Neural cell (in vitro differentiated cells): Measurements from ENCODE around the gene NFKBIL1. TPM values are rescaled to one million over a fixed set of nuclear protein-coding genes. Genes with fewer than 3 reads are reported as not detected.

Experiments used
- H2AFZ ChIP-seq: fragments of 200-600, 300-800 bp; sonication (generic), shearing (Covaris generic); 2 replicates; pipeline ENCODE4 v1.6.0; 2014; ENCODE audit warnings: low read depth, mild to moderate bottlenecking, antibody characterized with exemption, low read length, moderate library complexity
- H3F3A ChIP-seq: fragments of 200-600 bp; shearing (Covaris generic); 2 replicates; pipeline ENCODE4 v1.6.1; 2016; ENCODE audit warnings: mild to moderate bottlenecking, moderate library complexity, mixed read lengths, antibody characterized with exemption, low read length; ENCODE audit not compliant: insufficient read depth, poor library complexity, severe bottlenecking
- H3K27ac ChIP-seq: fragments of 200-600, 300-800 bp; sonication (generic), shearing (Covaris generic); 2 replicates; pipeline ENCODE4 v1.5.1; 2014; ENCODE audit warnings: mild to moderate bottlenecking, low read length, moderate library complexity
- H3K27me3 ChIP-seq: fragments of 300-800, 200-600 bp; sonication (generic), shearing (Covaris generic); 2 replicates; pipeline ENCODE4 v1.6.0; 2014; ENCODE audit warnings: mild to moderate bottlenecking, low read depth, low read length, moderate library complexity; ENCODE audit not compliant: insufficient read depth
- H3K36me3 ChIP-seq: fragments of 300-800, 200-600 bp; sonication (generic), shearing (Covaris generic); 2 replicates; pipeline ENCODE4 v1.5.1; 2014; ENCODE audit warnings: mild to moderate bottlenecking, antibody characterized with exemption, low read length, moderate library complexity; ENCODE audit not compliant: insufficient read depth
- H3K4me2 ChIP-seq: fragments of 300-800, 200-600 bp; sonication (generic), shearing (Covaris generic); 2 replicates; pipeline ENCODE4 v1.6.0; 2014; ENCODE audit warnings: mild to moderate bottlenecking, low read length
- H3K4me3 ChIP-seq: fragments of 300-800, 200-600 bp; sonication (generic), shearing (Covaris generic); 2 replicates; pipeline ENCODE4 v1.5.1; 2014; ENCODE audit warnings: mild to moderate bottlenecking, low read length, moderate library complexity
- H3K79me2 ChIP-seq: fragments of 200-600 bp; shearing (Covaris generic); replicated peaks from 2 replicates; pipeline ENCODE4 v1.6.0; 2014; ENCODE audit warnings: mild to moderate bottlenecking, low read length, moderate library complexity; ENCODE audit not compliant: insufficient read depth
- H3K9ac ChIP-seq: fragments of 300-800, 200-600 bp; sonication (generic), shearing (Covaris generic); 2 replicates; pipeline ENCODE4 v1.6.1; 2016; ENCODE audit warnings: mild to moderate bottlenecking, low read length, mixed read lengths
- H3K9me2 ChIP-seq: fragments of 200-600 bp; shearing (Covaris generic); 2 replicates; pipeline ENCODE4 v1.6.1; 2016; ENCODE audit warnings: mild to moderate bottlenecking, low read length, mixed read lengths; ENCODE audit not compliant: insufficient read depth
- H3K9me3 ChIP-seq: fragments of 200-600, 300-800 bp; sonication (generic), shearing (Covaris generic); 2 replicates; pipeline ENCODE4 v1.6.1; 2016; ENCODE audit warnings: mild to moderate bottlenecking, mixed run types, low read length, moderate library complexity, mixed read lengths
- H4K20me1 ChIP-seq: fragments of 200-600 bp; shearing (Covaris generic); 2 replicates; pipeline ENCODE4 v1.6.1; 2016; ENCODE audit warnings: mild to moderate bottlenecking, mixed run types; ENCODE audit not compliant: insufficient read depth
- EP300 ChIP-seq: fragments of 450-650 bp; conservative IDR thresholded peaks from 2 replicates; pipeline ENCODE4 v1.6.1; 2014; ENCODE audit warnings: antibody characterized with exemption, mild to moderate bottlenecking, moderate library complexity; ENCODE audit not compliant: poor library complexity, severe bottlenecking
- EZH2 ChIP-seq: fragments of 200-600, 300-800 bp; shearing (Covaris generic), sonication (generic); IDR thresholded peaks from 2 replicates; pipeline ENCODE4 v1.6.1; 2014; ENCODE audit warnings: antibody characterized with exemption, low read length, borderline replicate concordance, mild to moderate bottlenecking; ENCODE audit not compliant: insufficient read depth, poor library complexity, severe bottlenecking
- MXI1 ChIP-seq: fragments of 450-650 bp; conservative IDR thresholded peaks from 2 replicates; pipeline ENCODE4 v1.6.1; 2014; ENCODE audit warnings: antibody characterized with exemption, mild to moderate bottlenecking; ENCODE audit not compliant: poor library complexity, severe bottlenecking
- POLR2AphosphoS5 ChIP-seq: IDR thresholded peaks from 2 replicates; pipeline ENCODE4 v1.6.1; 2012
- RAD21 ChIP-seq: fragments of 450-650 bp; conservative IDR thresholded peaks from 2 replicates; pipeline ENCODE4 v1.6.1; 2014; ENCODE audit warnings: antibody characterized with exemption, mild to moderate bottlenecking, moderate library complexity
- SMC3 ChIP-seq: fragments of 450-650 bp; conservative IDR thresholded peaks from 2 replicates; pipeline ENCODE4 v1.6.1; 2014; ENCODE audit warnings: antibody characterized with exemption, mild to moderate bottlenecking, moderate library complexity; ENCODE audit not compliant: poor library complexity
- TAF1 ChIP-seq: IDR thresholded peaks from 2 replicates; pipeline ENCODE4 v1.6.1; 2012; ENCODE audit warnings: low read depth
- polyA plus RNA-seq: library from polyadenylated mRNA; depleted of rRNA; stranded (reverse); fragments of >200 nt; gene quantifications from 2 replicates; pipeline ENCODE4 v1.2.3, GENCODE V29; 2014
- TF ChIP-seq, protein P1 (sequence below): fragments of 450-650 bp; IDR thresholded peaks from 2 replicates; pipeline ENCODE4 v1.5.1; 2014; ENCODE audit warnings: antibody characterized with exemption, mild to moderate bottlenecking, moderate library complexity; ENCODE audit not compliant: poor library complexity, severe bottlenecking
- TF ChIP-seq, protein P2 (sequence below): IDR thresholded peaks from 2 replicates; pipeline ENCODE4 v1.6.1; 2012; ENCODE audit warnings: borderline replicate concordance

NFKBIL1 gene
- polyA plus RNA-seq, 1 donor from 2014 or later = 88.7 TPM

DNA sequence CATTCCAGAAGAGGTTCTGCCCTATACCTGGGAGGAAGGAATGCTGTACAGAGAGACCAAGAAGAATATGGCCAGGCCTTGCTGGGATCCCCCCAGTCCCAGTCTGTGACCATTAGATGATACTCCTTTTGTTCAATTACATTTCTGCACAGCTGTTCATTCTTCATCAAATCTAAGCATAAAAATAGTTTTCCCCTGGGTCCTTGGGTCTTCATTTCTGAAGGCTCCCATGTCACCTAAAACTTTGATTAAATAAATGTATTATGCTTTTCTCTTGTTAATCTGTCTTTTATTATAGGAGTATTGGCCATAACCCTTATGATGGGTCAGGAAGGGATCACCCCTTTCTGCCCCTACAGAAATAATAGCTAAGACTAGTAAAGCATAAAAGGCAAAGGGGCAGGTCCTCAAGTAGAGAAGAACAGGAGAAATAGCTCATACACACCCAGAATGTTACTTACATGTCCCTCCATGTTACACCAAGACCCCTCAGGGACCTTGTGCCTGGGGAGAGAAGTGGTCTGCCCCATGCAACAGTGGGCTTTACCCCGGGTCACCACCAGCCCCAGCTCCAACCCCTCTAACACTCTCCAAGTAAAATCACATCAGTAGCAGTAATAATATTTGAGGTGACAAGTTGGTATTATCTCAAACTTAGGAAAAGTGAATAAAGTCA, 22.6 kb downstream of the NFKBIL1 start:
- no peak for TF ChIP-seq MXI1
- TF ChIP-seq, protein P1, sequence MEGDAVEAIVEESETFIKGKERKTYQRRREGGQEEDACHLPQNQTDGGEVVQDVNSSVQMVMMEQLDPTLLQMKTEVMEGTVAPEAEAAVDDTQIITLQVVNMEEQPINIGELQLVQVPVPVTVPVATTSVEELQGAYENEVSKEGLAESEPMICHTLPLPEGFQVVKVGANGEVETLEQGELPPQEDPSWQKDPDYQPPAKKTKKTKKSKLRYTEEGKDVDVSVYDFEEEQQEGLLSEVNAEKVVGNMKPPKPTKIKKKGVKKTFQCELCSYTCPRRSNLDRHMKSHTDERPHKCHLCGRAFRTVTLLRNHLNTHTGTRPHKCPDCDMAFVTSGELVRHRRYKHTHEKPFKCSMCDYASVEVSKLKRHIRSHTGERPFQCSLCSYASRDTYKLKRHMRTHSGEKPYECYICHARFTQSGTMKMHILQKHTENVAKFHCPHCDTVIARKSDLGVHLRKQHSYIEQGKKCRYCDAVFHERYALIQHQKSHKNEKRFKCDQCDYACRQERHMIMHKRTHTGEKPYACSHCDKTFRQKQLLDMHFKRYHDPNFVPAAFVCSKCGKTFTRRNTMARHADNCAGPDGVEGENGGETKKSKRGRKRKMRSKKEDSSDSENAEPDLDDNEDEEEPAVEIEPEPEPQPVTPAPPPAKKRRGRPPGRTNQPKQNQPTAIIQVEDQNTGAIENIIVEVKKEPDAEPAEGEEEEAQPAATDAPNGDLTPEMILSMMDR = no peak
- TF ChIP-seq EP300 = no peak
- no peak for TF ChIP-seq EZH2
- no peak for TF ChIP-seq RAD21
- TF ChIP-seq, protein P2, sequence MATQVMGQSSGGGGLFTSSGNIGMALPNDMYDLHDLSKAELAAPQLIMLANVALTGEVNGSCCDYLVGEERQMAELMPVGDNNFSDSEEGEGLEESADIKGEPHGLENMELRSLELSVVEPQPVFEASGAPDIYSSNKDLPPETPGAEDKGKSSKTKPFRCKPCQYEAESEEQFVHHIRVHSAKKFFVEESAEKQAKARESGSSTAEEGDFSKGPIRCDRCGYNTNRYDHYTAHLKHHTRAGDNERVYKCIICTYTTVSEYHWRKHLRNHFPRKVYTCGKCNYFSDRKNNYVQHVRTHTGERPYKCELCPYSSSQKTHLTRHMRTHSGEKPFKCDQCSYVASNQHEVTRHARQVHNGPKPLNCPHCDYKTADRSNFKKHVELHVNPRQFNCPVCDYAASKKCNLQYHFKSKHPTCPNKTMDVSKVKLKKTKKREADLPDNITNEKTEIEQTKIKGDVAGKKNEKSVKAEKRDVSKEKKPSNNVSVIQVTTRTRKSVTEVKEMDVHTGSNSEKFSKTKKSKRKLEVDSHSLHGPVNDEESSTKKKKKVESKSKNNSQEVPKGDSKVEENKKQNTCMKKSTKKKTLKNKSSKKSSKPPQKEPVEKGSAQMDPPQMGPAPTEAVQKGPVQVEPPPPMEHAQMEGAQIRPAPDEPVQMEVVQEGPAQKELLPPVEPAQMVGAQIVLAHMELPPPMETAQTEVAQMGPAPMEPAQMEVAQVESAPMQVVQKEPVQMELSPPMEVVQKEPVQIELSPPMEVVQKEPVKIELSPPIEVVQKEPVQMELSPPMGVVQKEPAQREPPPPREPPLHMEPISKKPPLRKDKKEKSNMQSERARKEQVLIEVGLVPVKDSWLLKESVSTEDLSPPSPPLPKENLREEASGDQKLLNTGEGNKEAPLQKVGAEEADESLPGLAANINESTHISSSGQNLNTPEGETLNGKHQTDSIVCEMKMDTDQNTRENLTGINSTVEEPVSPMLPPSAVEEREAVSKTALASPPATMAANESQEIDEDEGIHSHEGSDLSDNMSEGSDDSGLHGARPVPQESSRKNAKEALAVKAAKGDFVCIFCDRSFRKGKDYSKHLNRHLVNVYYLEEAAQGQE = no peak
- no peak for TF ChIP-seq SMC3
- no peak for TF ChIP-seq POLR2AphosphoS5
- no peak for TF ChIP-seq TAF1
- Histone ChIP-seq H2AFZ (no peak overlapping the region), H3K4me3 (no peak overlapping the region), H3F3A (no peaks in the 10 kb centered on the region), H3K9me2 (no peaks in the 10 kb centered on the region), H3K4me2 (no peak overlapping the region), H4K20me1 (no peaks in the 10 kb centered on the region), H3K36me3 (no peaks in the 10 kb centered on the region), H3K27ac (no peak overlapping the region), H3K79me2 (no peaks in the 10 kb centered on the region), H3K27me3 (no peaks in the 10 kb centered on the region), H3K9me3 (no peaks in the 10 kb centered on the region), H3K9ac (no peak overlapping the region)

DNA sequence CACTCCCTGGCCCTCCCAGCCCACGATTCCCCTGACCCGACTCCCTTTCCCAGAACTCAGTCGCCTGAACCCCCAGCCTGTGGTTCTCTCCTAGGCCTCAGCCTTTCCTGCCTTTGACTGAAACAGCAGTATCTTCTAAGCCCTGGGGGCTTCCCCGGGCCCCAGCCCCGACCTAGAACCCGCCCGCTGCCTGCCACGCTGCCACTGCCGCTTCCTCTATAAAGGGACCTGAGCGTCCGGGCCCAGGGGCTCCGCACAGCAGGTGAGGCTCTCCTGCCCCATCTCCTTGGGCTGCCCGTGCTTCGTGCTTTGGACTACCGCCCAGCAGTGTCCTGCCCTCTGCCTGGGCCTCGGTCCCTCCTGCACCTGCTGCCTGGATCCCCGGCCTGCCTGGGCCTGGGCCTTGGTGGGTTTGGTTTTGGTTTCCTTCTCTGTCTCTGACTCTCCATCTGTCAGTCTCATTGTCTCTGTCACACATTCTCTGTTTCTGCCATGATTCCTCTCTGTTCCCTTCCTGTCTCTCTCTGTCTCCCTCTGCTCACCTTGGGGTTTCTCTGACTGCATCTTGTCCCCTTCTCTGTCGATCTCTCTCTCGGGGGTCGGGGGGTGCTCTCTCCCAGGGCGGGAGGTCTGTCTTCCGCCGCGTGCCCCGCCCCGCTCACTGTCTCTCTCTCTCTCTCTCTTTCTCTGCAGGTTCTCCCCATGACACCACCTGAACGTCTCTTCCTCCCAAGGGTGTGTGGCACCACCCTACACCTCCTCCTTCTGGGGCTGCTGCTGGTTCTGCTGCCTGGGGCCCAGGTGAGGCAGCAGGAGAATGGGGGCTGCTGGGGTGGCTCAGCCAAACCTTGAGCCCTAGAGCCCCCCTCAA, 24.9 kb downstream of the NFKBIL1 start, which contains the start of gene LTA:
LTA (plus strand) TSS at position 249 of the 871 bp plus-strand sequence; CDS start at position 703, 454 bp downstream.
- Histone ChIP-seq H3K79me2 (no peaks in the 10 kb centered on the region), H4K20me1 (no peaks in the 10 kb centered on the region), H2AFZ (no peak within 1 kb of the TSS), H3F3A (no peaks in the 10 kb centered on the region), H3K9me2 (no peaks in the 10 kb centered on the region), H3K27me3 (no peaks in the 10 kb centered on the region), H3K4me2 (no peak within 1 kb of the TSS), H3K9ac (no peak within 1 kb of the TSS), H3K36me3 (no peaks in the 10 kb centered on the region), H3K4me3 (no peak within 1 kb of the TSS), H3K9me3 (no peaks in the 10 kb centered on the region), H3K27ac (no peak within 1 kb of the TSS)
- TF ChIP-seq TAF1 = no peak
- TF ChIP-seq POLR2AphosphoS5 = no peak
- TF ChIP-seq, protein P1 = no peak
- no peak for TF ChIP-seq SMC3
- TF ChIP-seq MXI1 = no peak
- TF ChIP-seq, protein P2 = no peak
- no peak for TF ChIP-seq EZH2
- TF ChIP-seq EP300 = no peak
- no peak for TF ChIP-seq RAD21
